HG02571 (cell line): ENCODE measurements around the gene SRP19.
"Not testable (repeated sequence)": the region's sequence is repeated elsewhere in the genome, so short reads cannot be mapped to it uniquely, and the experiment has no call there.

Experiments
- ATAC-seq: cut with Tn5 transposase; IDR thresholded peaks from one replicate; pipeline ENCODE4 v1.9.1; 2021; ENCODE audit warnings: mild to moderate bottlenecking, moderate library complexity; ENCODE audit not compliant: unreplicated experiment

SRP19 gene

DNA sequence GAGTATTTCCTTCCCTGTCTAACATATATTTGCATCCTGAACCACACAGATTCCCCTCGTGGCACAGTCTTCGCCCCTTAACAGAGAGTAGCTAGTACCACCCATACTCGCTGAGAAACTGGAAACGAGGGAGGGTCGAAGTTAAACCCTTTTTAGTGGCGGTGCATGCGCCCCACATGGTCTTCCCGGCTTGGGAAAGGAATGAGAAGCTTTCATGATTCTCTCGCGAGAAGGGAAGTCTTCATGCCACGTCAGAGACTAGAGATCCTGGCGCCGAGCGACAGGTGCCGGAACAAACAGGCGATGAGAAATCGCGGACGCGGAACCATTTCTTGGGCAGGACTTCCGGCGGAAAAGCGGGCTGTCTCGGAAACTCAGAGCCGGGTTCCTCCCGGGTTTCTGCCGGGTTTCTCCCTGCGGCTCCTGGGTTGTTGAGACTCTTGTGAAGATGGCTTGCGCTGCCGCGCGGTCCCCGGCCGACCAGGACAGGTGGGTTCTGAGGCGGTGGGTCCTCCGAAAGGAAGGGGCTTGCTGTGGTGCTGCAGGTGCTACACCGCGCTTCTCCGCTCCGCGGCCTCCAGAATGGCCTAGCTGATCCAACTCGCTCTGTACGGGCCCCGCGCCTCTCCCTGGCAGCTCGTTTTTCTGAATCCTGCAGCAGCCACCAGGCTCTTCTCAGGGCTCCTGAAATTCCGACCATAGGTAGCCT, at the start of gene SRP19:
Gene SRP19, plus strand, starts transcription at position 359 of the 709 bp plus-strand sequence. Its CDS starts 90 bp downstream, at position 449.
- ATAC-seq: peak; percentile 96

- no peak for ATAC-seq
These were observed 48.5 kb upstream of the SRP19 start for GRCh38 chr5:112812549-112812948.

DNA sequence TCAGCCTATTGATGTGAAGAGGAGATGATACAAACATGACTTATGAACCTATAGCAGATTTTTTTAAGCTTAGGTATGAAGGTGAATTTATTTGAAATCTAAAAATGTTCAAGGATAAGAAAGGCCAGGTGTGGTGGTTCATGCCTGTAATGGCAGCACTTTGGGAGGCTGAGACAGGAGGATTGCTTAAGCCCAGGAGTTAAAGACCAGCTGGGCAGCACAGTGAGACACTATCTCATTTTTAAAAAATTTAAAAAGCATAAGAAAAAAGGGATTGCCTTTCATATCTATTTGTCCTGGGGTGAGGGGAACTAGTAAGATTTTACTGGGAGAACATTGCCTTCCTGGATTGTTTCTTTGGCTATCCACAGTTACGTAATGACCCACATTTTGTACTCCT, 40.8 kb upstream of the SRP19 start:
- ATAC-seq: no peak

GRCh38 chr5:112822456-112822855, 38.6 kb upstream of the SRP19 start:
- no peak for ATAC-seq

- no peak for ATAC-seq
These were observed 37.9 kb upstream of the SRP19 start for GRCh38 chr5:112823181-112823580.

GRCh38 chr5:112823656-112824055, 37.4 kb upstream of the SRP19 start:
- ATAC-seq: no peak

DNA sequence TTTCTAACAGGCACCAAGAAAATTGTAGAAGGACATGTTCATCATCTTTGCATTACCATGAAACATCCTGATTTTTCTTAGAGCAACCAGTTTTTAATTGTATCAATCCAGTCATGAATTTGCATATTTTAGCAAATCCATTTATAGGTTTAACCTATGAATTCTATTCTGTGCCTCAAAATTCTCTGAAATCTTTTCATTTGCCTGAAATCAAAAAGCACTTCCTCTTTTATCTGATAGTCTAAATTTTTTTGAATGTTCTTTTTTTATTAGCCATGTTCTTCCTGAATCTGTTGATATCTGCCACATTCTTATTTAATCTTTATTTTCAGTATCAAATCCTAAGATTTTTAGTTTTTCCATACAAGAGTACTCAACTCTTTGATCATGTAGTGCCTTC, 36.9 kb upstream of the SRP19 start:
- no peak for ATAC-seq

DNA sequence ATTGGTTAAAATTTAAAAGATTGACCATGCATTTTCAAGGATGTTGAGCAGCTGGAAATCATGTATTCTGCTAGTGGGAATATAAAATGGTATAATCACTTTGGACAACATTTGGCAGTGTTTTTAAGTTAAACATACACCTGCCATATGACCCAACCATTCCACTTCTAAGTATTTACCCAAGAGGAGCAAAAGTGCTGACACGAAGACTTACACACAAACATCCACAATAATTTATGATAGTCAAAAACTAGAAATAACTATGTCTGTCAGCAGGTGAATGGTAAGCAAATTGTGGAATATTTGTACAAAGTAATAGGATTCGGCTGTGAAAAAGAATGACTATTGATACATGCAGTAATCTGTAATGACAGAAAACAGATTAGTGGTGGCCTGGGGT, 30.7 kb upstream of the SRP19 start:
- no peak for ATAC-seq

DNA sequence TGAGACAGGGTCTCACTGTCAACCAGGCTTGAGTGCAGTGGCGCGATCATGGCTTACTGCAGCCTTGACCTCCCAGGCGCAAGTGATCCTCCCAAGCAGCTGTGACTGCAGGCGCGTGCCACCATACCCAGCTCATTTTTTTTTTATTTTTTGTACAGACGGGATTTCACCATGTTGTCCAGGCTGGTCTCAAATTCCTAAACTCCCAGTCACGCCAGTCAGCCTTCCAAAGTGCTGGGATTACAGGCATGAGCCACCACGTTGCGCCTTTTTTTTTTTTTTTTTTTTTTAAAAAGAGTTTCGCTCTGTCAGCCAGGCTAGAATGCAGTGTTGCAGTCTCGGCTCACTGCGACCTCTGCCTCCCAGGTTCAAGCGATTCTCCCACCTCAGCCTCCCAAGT, 27.1 kb upstream of the SRP19 start:
- ATAC-seq: no peak

GRCh38 chr5:112844489-112844888, 16.6 kb upstream of the SRP19 start:
- no peak for ATAC-seq

GRCh38 chr5:112846556-112846955, 14.5 kb upstream of the SRP19 start:
- ATAC-seq: no peak

- ATAC-seq: no peak
These were observed 13.8 kb upstream of the SRP19 start for GRCh38 chr5:112847306-112847705.

- ATAC-seq: peak; percentile 99
These were observed 12.8 kb upstream of the SRP19 start for GRCh38 chr5:112848116-112848811.

DNA sequence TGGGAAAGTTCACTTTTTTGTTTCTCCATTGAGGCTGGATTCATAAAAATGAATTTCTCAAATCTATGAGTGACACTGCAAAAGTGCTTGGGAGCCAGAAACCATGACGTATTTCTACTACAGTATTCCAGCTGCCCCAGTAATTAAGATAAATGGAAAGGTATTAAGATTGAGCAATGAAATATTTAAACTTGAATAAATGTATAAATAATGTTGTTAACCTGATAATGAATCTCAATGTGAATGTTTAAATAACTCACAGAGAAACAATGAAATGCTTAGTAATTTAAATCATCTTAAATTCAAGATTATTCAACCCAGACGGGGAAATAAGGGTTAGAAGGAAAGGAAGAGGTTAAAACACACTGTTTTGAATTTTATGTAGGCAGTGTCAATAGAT, 11.2 kb upstream of the SRP19 start:
- ATAC-seq: no peak

DNA sequence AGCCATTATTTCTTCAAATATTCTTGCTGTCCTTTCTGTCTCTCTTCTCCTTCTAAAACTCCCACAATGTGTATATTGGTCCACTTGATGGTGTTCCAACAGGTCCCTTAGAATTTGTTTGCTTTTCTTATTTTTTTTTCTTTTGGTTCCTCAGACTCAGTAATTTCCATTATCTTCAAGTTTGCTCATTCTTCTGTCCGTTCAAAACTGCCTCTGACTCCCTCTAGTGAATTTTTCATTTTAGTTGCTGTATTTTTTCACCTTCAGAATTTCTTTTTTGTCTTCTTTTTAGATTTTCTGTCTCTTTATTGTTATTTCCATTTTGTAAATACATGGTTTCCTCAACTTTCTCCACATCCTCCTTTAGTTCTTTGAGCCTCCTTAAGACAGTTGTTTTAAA, 6.4 kb upstream of the SRP19 start:
- no peak for ATAC-seq

GRCh38 chr5:112857866-112858265, 3.2 kb upstream of the SRP19 start:
- no peak for ATAC-seq

DNA sequence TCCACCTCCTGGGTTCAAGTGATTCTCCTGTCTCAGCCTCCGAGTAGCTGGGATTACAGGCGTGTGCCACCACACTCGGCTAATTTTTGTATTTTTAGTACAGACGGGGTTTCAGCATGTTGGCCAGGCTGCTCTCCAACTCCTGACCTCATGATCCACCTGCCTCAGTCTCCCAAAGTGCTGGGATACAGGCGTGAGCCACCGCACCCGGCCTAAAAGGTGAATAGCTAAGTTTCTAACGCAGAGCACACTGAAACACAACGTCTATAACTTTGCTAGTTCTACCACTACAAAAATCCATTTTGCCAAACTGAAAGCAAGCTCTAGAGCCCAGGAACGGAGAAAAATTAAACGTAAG, 537 bp upstream of the SRP19 start:
- not testable (repeated sequence) for ATAC-seq

GRCh38 chr5:112861638-112861985, 525 bp downstream of the SRP19 start:
- no peak for ATAC-seq

DNA sequence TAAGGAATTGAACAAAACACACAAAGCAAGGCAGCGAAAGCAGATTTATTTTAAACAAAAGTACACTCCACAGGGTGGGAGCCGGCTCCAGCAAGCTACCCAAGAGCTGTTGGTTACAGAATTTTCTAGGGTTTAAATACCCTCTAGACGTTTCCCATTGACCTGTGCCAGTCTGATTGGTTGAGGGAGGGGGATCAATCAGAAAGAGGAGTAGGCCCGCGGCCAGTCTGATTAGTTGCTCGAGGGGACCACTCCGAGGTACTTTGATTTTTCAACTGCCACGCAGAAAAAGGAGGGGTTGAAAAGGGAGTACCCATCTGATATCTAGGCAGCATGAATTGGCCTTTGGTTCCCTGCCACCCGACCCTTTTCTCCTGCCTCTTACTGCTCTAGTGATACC, 998 bp downstream of the SRP19 start:
- no peak for ATAC-seq

DNA sequence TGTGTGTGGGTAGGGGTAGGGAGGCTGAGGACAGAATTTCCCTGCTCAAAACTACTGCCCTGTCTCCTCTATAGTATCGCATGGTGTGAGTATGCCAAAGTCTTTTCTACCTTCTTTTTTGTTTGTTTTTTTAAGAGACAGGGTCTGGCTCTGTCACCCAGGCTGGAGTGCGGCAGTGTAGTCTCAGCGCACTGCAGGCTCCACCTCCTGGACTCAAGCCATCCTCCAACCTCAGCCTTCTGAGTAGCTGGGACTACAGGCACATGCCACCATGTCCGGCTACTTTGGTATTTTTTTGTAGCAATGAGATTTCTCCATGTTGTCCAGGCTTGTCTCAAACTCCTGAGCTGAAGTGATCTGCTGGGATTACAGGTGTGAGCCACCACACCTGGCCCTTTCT, 2.5 kb downstream of the SRP19 start:
- ATAC-seq: no peak

- no peak for ATAC-seq
These were observed 4.0 kb downstream of the SRP19 start for GRCh38 chr5:112865128-112865527.

- no peak for ATAC-seq
These were observed 5.7 kb downstream of the SRP19 start for GRCh38 chr5:112866739-112867138.

- no peak for ATAC-seq
These were observed 6.3 kb downstream of the SRP19 start for GRCh38 chr5:112867411-112867810.
